Neural cell (in vitro differentiated cells): ENCODE measurements around the gene COBL.

ENCODE experiments used
- CTCF ChIP-seq: fragments of 450-650 bp; IDR thresholded peaks from 2 replicates; pipeline ENCODE4 v1.5.1; 2014; ENCODE audit warnings: antibody characterized with exemption, mild to moderate bottlenecking, moderate library complexity; ENCODE audit not compliant: poor library complexity, severe bottlenecking
- EP300 ChIP-seq: fragments of 450-650 bp; conservative IDR thresholded peaks from 2 replicates; pipeline ENCODE4 v1.6.1; 2014; ENCODE audit warnings: antibody characterized with exemption, mild to moderate bottlenecking, moderate library complexity; ENCODE audit not compliant: poor library complexity, severe bottlenecking
- EZH2 ChIP-seq: fragments of 200-600, 300-800 bp; shearing (Covaris generic), sonication (generic); IDR thresholded peaks from 2 replicates; pipeline ENCODE4 v1.6.1; 2014; ENCODE audit warnings: antibody characterized with exemption, low read length, borderline replicate concordance, mild to moderate bottlenecking; ENCODE audit not compliant: insufficient read depth, poor library complexity, severe bottlenecking
- MXI1 ChIP-seq: fragments of 450-650 bp; conservative IDR thresholded peaks from 2 replicates; pipeline ENCODE4 v1.6.1; 2014; ENCODE audit warnings: antibody characterized with exemption, mild to moderate bottlenecking; ENCODE audit not compliant: poor library complexity, severe bottlenecking
- POLR2AphosphoS5 ChIP-seq: IDR thresholded peaks from 2 replicates; pipeline ENCODE4 v1.6.1; 2012
- RAD21 ChIP-seq: fragments of 450-650 bp; conservative IDR thresholded peaks from 2 replicates; pipeline ENCODE4 v1.6.1; 2014; ENCODE audit warnings: antibody characterized with exemption, mild to moderate bottlenecking, moderate library complexity
- SMC3 ChIP-seq: fragments of 450-650 bp; conservative IDR thresholded peaks from 2 replicates; pipeline ENCODE4 v1.6.1; 2014; ENCODE audit warnings: antibody characterized with exemption, mild to moderate bottlenecking, moderate library complexity; ENCODE audit not compliant: poor library complexity
- TAF1 ChIP-seq: IDR thresholded peaks from 2 replicates; pipeline ENCODE4 v1.6.1; 2012; ENCODE audit warnings: low read depth

DNA sequence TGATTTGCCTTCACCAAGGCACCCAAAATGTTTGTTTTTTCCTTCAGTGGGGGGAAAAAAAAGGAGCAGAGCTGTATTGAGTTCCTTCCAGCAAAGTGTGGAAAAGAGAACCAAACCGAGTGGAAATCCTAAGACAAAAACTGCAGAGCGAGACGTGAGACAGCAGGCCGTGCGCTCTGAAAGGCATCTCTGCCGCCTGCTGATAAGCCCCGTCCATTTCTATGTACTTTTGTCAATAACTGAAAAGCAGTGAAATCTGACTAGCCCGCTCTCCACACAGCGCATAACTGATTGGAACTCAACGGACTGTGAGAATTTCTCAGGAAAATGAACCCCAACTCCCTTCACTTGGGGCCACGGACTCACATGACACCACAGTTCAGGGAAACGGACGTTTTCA, 83.2 kb downstream of the COBL start:
- TF ChIP-seq POLR2AphosphoS5 = no peak
- TF ChIP-seq MXI1 = no peak
- TF ChIP-seq EZH2 = no peak
- no peak for TF ChIP-seq CTCF
- TF ChIP-seq RAD21 = no peak
- no peak for TF ChIP-seq EP300
- no peak for TF ChIP-seq SMC3
- no peak for TF ChIP-seq TAF1
